HEK293 (cell line): ENCODE data around the gene HMCN2.

Experiments
- CTCF ChIA-PET: fragments of 350-600 bp; formaldehyde crosslinking; extraction: SDS; loops from one replicate; lab custom pipeline; 2021; ENCODE audit warnings: antibody characterized with exemption; lab: Yijun Ruan, JAX
- POLR2A ChIA-PET: fragments of 300-600 bp; formaldehyde crosslinking; extraction: SDS; loops from one replicate; lab custom pipeline; 2020; ENCODE audit warnings: antibody characterized with exemption, inconsistent platforms; lab: Yijun Ruan, JAX
- H3K27ac ChIP-seq: fragments of 200-500 bp; sonication (Bioruptor generic); 2 replicates; pipeline ENCODE4 v1.5.1; 2014; ENCODE audit warnings: low read depth, low read length, control low read depth, inconsistent platforms; ENCODE audit errors: extremely low read depth
- H3K36me3 ChIP-seq, 2 experiments: fragments of 200-500 bp in 1 of 2; sonication (Bioruptor generic) in 1 of 2; 1 replicate in 1 of 2; 2 replicates in 1 of 2; pipeline ENCODE4 v1.5.1; 2014 to 2017; ENCODE audit warnings: inconsistent platforms in 2 of 2, low read length in 2 of 2; ENCODE audit not compliant: control insufficient read depth in 2 of 2, insufficient read depth in 1 of 2
- H3K4me1 ChIP-seq: fragments of 200-500 bp; sonication (Bioruptor generic); 2 replicates; pipeline ENCODE4 v1.5.1; 2014; ENCODE audit warnings: mild to moderate bottlenecking, low read length, inconsistent platforms; ENCODE audit not compliant: control insufficient read depth, insufficient read depth
- H3K4me3 ChIP-seq: 2 replicates; pipeline ENCODE4 v1.5.1; 2011; ENCODE audit warnings: low read depth, mild to moderate bottlenecking, control low read depth, low read length, moderate library complexity
- H3K9me3 ChIP-seq: fragments of 200-500 bp; sonication (Bioruptor generic); 2 replicates; pipeline ENCODE4 v1.5.1; 2014; ENCODE audit warnings: low read depth, low read length, inconsistent platforms; ENCODE audit not compliant: control insufficient read depth, insufficient read depth
- GFI1B ChIP-seq: fragments of 450-650 bp; formaldehyde crosslinking; IDR thresholded peaks from 2 replicates; pipeline ENCODE4 v1.5.1; 2016; ENCODE audit warnings: missing biosample characterization, missing genetic modification characterization
- GLI4 ChIP-seq: fragments of 450-650 bp; formaldehyde crosslinking; IDR thresholded peaks from 2 replicates; pipeline ENCODE4 v1.5.1; 2016; ENCODE audit warnings: missing biosample characterization, missing genetic modification characterization
- PRDM1 ChIP-seq: fragments of 450-650 bp; formaldehyde crosslinking; IDR thresholded peaks from 2 replicates; pipeline ENCODE4; 2016; ENCODE audit warnings: missing biosample characterization, missing genetic modification characterization
- RBAK ChIP-seq: fragments of 450-650 bp; formaldehyde crosslinking; IDR thresholded peaks from 2 replicates; pipeline ENCODE4 v1.5.1; 2016; ENCODE audit warnings: missing biosample characterization, missing genetic modification characterization
- ZBTB17 ChIP-seq: fragments of 450-650 bp; formaldehyde crosslinking; IDR thresholded peaks from 2 replicates; pipeline ENCODE4 v1.5.1; 2016; ENCODE audit warnings: missing biosample characterization, missing genetic modification characterization
- ZBTB7A ChIP-seq: fragments of 450-650 bp; formaldehyde crosslinking; IDR thresholded peaks from 2 replicates; pipeline ENCODE4 v1.5.1; 2016; ENCODE audit warnings: low read depth, missing biosample characterization, missing genetic modification characterization
- ZFP41 ChIP-seq: fragments of 450-650 bp; formaldehyde crosslinking; IDR thresholded peaks from 2 replicates; pipeline ENCODE4 v1.5.1; 2016; ENCODE audit warnings: missing biosample characterization, missing genetic modification characterization, borderline replicate concordance
- ZNF10 ChIP-seq: fragments of 450-650 bp; formaldehyde crosslinking; IDR thresholded peaks from 2 replicates; pipeline ENCODE4 v1.5.1; 2017; ENCODE audit warnings: missing biosample characterization, missing genetic modification characterization
- ZNF112 ChIP-seq: fragments of 450-650 bp; formaldehyde crosslinking; IDR thresholded peaks from 2 replicates; pipeline ENCODE4 v1.5.0; 2017; ENCODE audit warnings: missing biosample characterization, missing genetic modification characterization
- ZNF16 ChIP-seq: fragments of 450-650 bp; formaldehyde crosslinking; IDR thresholded peaks from 2 replicates; pipeline ENCODE4 v1.5.1; 2016; ENCODE audit warnings: low read depth, missing biosample characterization, missing genetic modification characterization
- ZNF202 ChIP-seq: fragments of 450-650 bp; formaldehyde crosslinking; IDR thresholded peaks from 2 replicates; pipeline ENCODE4 v1.5.1; 2016; ENCODE audit warnings: missing biosample characterization, missing genetic modification characterization, borderline replicate concordance
- ZNF211 ChIP-seq: fragments of 450-650 bp; formaldehyde crosslinking; IDR thresholded peaks from 2 replicates; pipeline ENCODE4 v1.5.1; 2016; ENCODE audit warnings: low read depth, missing biosample characterization, missing genetic modification characterization
- ZNF248 ChIP-seq: fragments of 450-650 bp; formaldehyde crosslinking; IDR thresholded peaks from 2 replicates; pipeline ENCODE4 v1.5.1; 2017; ENCODE audit warnings: missing biosample characterization, missing genetic modification characterization
- ZNF311 ChIP-seq: fragments of 450-650 bp; formaldehyde crosslinking; IDR thresholded peaks from 2 replicates; pipeline ENCODE4 v1.5.1; 2017; ENCODE audit warnings: missing biosample characterization, missing genetic modification characterization, borderline replicate concordance
- ZNF354C ChIP-seq: fragments of 450-650 bp; formaldehyde crosslinking; IDR thresholded peaks from 2 replicates; pipeline ENCODE4 v1.5.1; 2016; ENCODE audit warnings: missing biosample characterization, missing genetic modification characterization, low read depth, borderline replicate concordance
- ZNF37A ChIP-seq: fragments of 450-650 bp; IDR thresholded peaks from 2 replicates; pipeline ENCODE4 v1.5.1; 2018; ENCODE audit warnings: missing biosample characterization, missing genetic modification characterization
- ZNF473 ChIP-seq: fragments of 450-650 bp; formaldehyde crosslinking; IDR thresholded peaks from 2 replicates; pipeline ENCODE4 v1.5.1; 2017; ENCODE audit warnings: missing biosample characterization, missing genetic modification characterization
- ZNF521 ChIP-seq: fragments of 450-650 bp; formaldehyde crosslinking; IDR thresholded peaks from 2 replicates; pipeline ENCODE4 v1.5.1; 2017; ENCODE audit warnings: missing biosample characterization, mild to moderate bottlenecking, missing genetic modification characterization
- ZNF529 ChIP-seq: fragments of 450-650 bp; formaldehyde crosslinking; IDR thresholded peaks from 2 replicates; pipeline ENCODE4 v1.5.1; 2017; ENCODE audit warnings: missing genetic modification characterization, missing biosample characterization; ENCODE audit not compliant: insufficient replicate concordance
- ZNF626 ChIP-seq: fragments of 450-650 bp; sonication (Bioruptor Pico); formaldehyde crosslinking; IDR thresholded peaks from 2 replicates; pipeline ENCODE4 v1.5.1; 2018; ENCODE audit warnings: missing biosample characterization, missing genetic modification characterization, inconsistent platforms
- ZNF701 ChIP-seq: fragments of 450-650 bp; formaldehyde crosslinking; IDR thresholded peaks from 2 replicates; pipeline ENCODE4 v1.5.1; 2016; ENCODE audit warnings: missing biosample characterization, missing genetic modification characterization
- ZSCAN16 ChIP-seq: fragments of 450-650 bp; formaldehyde crosslinking; IDR thresholded peaks from 2 replicates; pipeline ENCODE4 v1.5.1; 2016; ENCODE audit warnings: missing biosample characterization, missing genetic modification characterization
- TF ChIP-seq, protein P1 (sequence below): fragments of 450-650 bp; formaldehyde crosslinking; IDR thresholded peaks from 2 replicates; pipeline ENCODE4 v1.5.1; 2017; ENCODE audit warnings: missing biosample characterization, mild to moderate bottlenecking, missing genetic modification characterization, moderate library complexity
- TF ChIP-seq, protein P2 (sequence below): fragments of 450-650 bp; formaldehyde crosslinking; IDR thresholded peaks from 2 replicates; pipeline ENCODE4 v1.5.1; 2016; ENCODE audit warnings: missing biosample characterization, missing genetic modification characterization

HMCN2 gene

DNA sequence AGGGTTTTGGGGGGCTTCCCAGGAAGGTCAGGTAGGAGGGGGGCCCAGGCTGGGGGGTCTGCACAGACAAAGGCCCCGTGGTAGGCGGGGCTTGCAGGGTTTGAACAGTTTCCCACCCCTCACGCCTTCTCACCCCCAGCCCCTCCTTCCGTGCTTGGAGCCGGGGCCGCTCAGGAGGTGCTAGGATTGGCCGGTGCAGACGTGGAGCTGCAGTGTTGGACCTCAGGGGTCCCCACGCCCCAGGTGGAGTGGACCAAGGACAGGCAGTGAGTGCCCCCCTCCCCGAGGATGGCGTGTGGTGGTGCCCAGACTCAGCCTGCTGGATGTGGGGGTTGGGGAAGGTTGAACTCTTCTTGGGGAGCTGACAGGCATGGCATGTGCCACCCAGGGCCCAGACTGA, 83.8 kb downstream of the HMCN2 start:
- no peak for TF ChIP-seq ZNF10
- TF ChIP-seq ZNF37A, result no peak
- TF ChIP-seq ZNF529 (tag by site-specific recombination), result no peak
- no peak for TF ChIP-seq ZBTB7A (tag by site-specific recombination)
- TF ChIP-seq GLI4 (tag by site-specific recombination), result no peak
- TF ChIP-seq PRDM1, result no peak
- TF ChIP-seq ZNF701 (tag by site-specific recombination), result no peak
- no peak for TF ChIP-seq ZNF354C (tag by site-specific recombination)
- no peak for TF ChIP-seq GFI1B (tag by site-specific recombination)
- TF ChIP-seq ZFP41 (tag by site-specific recombination), result no peak
- no peak for TF ChIP-seq ZNF202 (tag by site-specific recombination)
- TF ChIP-seq ZNF248 (tag by site-specific recombination), result no peak
- no peak for TF ChIP-seq ZNF211 (tag by site-specific recombination)
- TF ChIP-seq, protein P1, sequence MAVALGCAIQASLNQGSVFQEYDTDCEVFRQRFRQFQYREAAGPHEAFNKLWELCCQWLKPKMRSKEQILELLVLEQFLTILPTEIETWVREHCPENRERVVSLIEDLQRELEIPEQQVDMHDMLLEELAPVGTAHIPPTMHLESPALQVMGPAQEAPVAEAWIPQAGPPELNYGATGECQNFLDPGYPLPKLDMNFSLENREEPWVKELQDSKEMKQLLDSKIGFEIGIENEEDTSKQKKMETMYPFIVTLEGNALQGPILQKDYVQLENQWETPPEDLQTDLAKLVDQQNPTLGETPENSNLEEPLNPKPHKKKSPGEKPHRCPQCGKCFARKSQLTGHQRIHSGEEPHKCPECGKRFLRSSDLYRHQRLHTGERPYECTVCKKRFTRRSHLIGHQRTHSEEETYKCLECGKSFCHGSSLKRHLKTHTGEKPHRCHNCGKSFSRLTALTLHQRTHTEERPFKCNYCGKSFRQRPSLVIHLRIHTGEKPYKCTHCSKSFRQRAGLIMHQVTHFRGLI (tag by site-specific recombination), result no peak
- no peak for TF ChIP-seq ZSCAN16 (tag by site-specific recombination)
- TF ChIP-seq, protein P2, sequence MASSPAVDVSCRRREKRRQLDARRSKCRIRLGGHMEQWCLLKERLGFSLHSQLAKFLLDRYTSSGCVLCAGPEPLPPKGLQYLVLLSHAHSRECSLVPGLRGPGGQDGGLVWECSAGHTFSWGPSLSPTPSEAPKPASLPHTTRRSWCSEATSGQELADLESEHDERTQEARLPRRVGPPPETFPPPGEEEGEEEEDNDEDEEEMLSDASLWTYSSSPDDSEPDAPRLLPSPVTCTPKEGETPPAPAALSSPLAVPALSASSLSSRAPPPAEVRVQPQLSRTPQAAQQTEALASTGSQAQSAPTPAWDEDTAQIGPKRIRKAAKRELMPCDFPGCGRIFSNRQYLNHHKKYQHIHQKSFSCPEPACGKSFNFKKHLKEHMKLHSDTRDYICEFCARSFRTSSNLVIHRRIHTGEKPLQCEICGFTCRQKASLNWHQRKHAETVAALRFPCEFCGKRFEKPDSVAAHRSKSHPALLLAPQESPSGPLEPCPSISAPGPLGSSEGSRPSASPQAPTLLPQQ (tag by site-specific recombination), result no peak
- no peak for TF ChIP-seq RBAK
- no peak for TF ChIP-seq ZNF16 (tag by site-specific recombination)
- no peak for TF ChIP-seq ZNF112
- TF ChIP-seq ZNF473 (tag by site-specific recombination), result no peak
- H3K4me1 ChIP-seq, result no peaks in the 10 kb centered on the region
- H3K27ac ChIP-seq, result no peak overlapping the region
- H3K36me3 ChIP-seq, result no peaks in the 10 kb centered on the region
- no peaks in the 10 kb centered on the region for H3K9me3 ChIP-seq
- POLR2A ChIA-PET, result interaction anchor here (0.7 kb wide), 1 partner anchor 1030 kb away, joined by 7 read pairs; no protein-coding TSS in a partner anchor
- CTCF ChIA-PET, result interaction anchor here (0.7 kb wide), 1 partner anchor 346 kb away, joined by 3 read pairs; no protein-coding TSS in a partner anchor
- H3K4me3 ChIP-seq, result no peak overlapping the region

DNA sequence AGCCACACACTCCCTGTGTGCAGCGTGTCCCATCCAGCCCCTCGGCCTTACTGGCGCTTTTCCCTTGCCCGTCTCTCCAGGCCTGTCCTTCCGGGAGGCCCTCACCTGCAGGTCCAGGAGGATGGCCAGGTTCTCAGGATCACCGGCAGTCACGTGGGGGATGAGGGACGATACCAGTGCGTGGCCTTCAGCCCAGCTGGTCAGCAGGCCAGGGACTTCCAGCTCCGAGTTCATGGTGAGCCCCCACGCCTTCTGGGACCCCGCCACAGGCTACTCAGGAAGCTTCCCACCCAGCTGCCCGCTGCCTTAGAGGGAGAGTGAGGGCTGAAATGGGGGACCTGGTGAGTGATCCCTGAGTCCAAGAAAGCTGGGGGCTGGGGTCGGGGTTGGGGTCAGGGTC, 85.8 kb downstream of the HMCN2 start:
- TF ChIP-seq ZNF626 (tag by site-specific recombination), result no peak
- TF ChIP-seq ZNF311 (tag by site-specific recombination), result no peak
- no peak for TF ChIP-seq ZNF521
- TF ChIP-seq ZBTB17, result no peak
- H3K9me3 ChIP-seq, result no peaks in the 10 kb centered on the region
- POLR2A ChIA-PET, result no interaction called here
- no peaks in the 10 kb centered on the region for H3K4me1 ChIP-seq
- no peak overlapping the region for H3K27ac ChIP-seq
- CTCF ChIA-PET, result interaction anchor here (0.6 to 1.2 kb wide), 3 partner anchors 8 to 163 kb away, joined by 4 to 5 read pairs (median 4); no protein-coding TSS in a partner anchor
- H3K4me3 ChIP-seq, result no peak overlapping the region
- no peaks in the 10 kb centered on the region for H3K36me3 ChIP-seq
